ENCODE measurements around the gene LGR4. TPM values are rescaled to one million over a fixed set of nuclear protein-coding genes. Genes with fewer than 3 reads are reported as not detected.

Gene LGR4
- total RNA-seq, 1 experiment from 2014 or later = 33.4 TPM

DNA sequence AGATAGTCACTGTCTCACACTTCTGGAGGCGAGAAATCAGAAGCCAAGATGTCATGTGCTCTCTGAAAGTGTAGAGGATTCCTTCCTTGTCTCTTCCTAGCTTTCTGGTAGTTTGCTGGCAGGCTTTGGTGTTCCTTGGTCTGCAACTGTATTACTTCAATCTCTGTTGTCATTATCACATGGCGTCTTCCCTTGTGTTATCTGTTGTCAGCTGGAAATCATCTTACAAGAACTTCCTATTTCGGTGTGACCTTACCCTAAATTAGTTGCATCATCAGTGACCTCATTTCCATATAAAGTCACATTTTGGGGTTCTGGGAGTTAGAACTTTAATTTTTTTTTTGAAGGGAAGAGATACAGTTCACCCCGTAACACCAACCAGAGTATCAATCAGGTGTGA is 37.3 kb upstream of the LGR4 start:
- no peak for TF ChIP-seq EZH2 (IDR thresholded peaks at IDR 0.05; ENCODE audit: low read depth)
- TF ChIP-seq, protein P1, sequence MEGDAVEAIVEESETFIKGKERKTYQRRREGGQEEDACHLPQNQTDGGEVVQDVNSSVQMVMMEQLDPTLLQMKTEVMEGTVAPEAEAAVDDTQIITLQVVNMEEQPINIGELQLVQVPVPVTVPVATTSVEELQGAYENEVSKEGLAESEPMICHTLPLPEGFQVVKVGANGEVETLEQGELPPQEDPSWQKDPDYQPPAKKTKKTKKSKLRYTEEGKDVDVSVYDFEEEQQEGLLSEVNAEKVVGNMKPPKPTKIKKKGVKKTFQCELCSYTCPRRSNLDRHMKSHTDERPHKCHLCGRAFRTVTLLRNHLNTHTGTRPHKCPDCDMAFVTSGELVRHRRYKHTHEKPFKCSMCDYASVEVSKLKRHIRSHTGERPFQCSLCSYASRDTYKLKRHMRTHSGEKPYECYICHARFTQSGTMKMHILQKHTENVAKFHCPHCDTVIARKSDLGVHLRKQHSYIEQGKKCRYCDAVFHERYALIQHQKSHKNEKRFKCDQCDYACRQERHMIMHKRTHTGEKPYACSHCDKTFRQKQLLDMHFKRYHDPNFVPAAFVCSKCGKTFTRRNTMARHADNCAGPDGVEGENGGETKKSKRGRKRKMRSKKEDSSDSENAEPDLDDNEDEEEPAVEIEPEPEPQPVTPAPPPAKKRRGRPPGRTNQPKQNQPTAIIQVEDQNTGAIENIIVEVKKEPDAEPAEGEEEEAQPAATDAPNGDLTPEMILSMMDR (conservative IDR thresholded peaks at IDR 0.05) = no peak

DNA sequence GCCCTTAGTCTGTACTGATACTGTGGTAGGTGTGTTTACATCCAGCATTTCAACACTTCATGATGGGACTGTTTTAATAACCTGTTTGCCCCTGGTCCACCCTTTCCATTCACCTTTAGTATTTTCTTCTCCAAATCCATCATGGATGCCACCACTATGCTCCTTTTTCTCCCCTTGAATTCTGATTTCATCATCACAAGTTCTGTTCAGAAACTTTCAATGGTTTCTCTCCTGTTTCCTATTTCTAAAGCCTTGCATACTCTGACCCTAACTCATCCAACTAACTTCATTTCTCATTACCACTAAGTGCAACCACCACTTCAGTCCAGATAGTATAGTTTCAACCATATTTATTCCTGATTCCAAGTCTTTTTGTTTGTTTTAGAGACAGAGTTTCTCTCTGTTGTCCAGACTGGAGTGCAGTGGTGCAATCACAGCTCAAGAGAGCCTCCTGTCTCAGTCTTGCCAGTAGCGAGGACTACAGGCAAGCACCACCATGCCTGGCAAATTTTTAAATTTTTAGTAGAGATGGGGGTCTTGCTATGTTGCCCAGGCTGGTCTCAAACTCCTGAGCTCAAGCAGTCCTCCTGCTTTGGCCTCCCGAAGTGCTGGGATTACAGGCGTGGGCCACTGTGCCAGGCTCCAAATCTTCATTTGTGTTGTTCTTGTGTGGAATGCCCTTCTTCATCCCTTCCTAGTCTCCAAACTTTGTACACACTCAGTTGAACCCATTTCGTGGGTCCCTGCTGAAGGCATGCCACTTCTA is 35.1 kb upstream of the LGR4 start:
- no TSS peak for BruUV-seq (replicated peaks)
- ChIA-PET CTCF (no interaction called here), POLR2A (ENCODE audit: unreplicated experiment) (no interaction called here)
- Histone ChIP-seq H4K20me1 (ENCODE audit: insufficient read depth) (no peaks in the 10 kb centered on the region; the same call in 1 of the 2 replicates), H3K9me3 (ENCODE audit: insufficient read depth, low read depth) (no peaks in the 10 kb centered on the region), H3F3A (ENCODE audit: insufficient read depth, low read depth) (no peaks in the 10 kb centered on the region), H3K79me2 (ENCODE audit: low read depth) (peaks cover 48% of the 10 kb centered on the region), H3K27me3 (ENCODE audit: insufficient read depth, low read depth) (no peaks in the 10 kb centered on the region), H3K36me3 (ENCODE audit: low read depth) (no peaks in the 10 kb centered on the region), H2AFZ (peak overlapping the region; percentile 96), H3K4me2 (peak overlapping the region; percentile 92), H3K4me3 (peak overlapping the region; percentile 94), H3K4me1 (replicated peaks; ENCODE audit: insufficient read depth) (peaks cover 8% of the 10 kb centered on the region), H3K27ac (no peak overlapping the region), H3K9me2 (ENCODE audit: insufficient read depth) (no peaks in the 10 kb centered on the region)
- intact Hi-C loops (cut with micrococcal nuclease; ENCODE audit: unreplicated experiment) = loop anchor here (5.0 to 10.0 kb wide), 2 partner anchors 190 to 1837 kb away; no protein-coding TSS in a partner anchor
- TF ChIP-seq EZH2 (IDR thresholded peaks at IDR 0.05; ENCODE audit: low read depth) = no peak
- TF ChIP-seq, protein P1 (conservative IDR thresholded peaks at IDR 0.05) = no peak
- DNase-seq = no peak

More for the DNA sequence above, 37.3 kb upstream of the LGR4 start:
- Histone ChIP-seq H3K27ac (no peak overlapping the region), H4K20me1 (ENCODE audit: insufficient read depth) (no peaks in the 10 kb centered on the region; the same call in 1 of the 2 replicates), H3F3A (ENCODE audit: insufficient read depth, low read depth) (no peaks in the 10 kb centered on the region), H3K9me3 (ENCODE audit: insufficient read depth, low read depth) (no peaks in the 10 kb centered on the region), H3K4me3 (no peak overlapping the region), H3K27me3 (ENCODE audit: insufficient read depth, low read depth) (no peaks in the 10 kb centered on the region), H3K4me1 (replicated peaks; ENCODE audit: insufficient read depth) (peaks cover 8% of the 10 kb centered on the region), H2AFZ (no peak overlapping the region), H3K4me2 (no peak overlapping the region), H3K79me2 (ENCODE audit: low read depth) (peaks cover 27% of the 10 kb centered on the region), H3K9me2 (ENCODE audit: insufficient read depth) (no peaks in the 10 kb centered on the region), H3K36me3 (ENCODE audit: low read depth) (no peaks in the 10 kb centered on the region)
- intact Hi-C loops (cut with micrococcal nuclease; ENCODE audit: unreplicated experiment) = loop anchor here (5.0 to 10.0 kb wide), 2 partner anchors 187 to 1835 kb away; no protein-coding TSS in a partner anchor
- POLR2A ChIA-PET (ENCODE audit: unreplicated experiment) = no interaction called here
- BruUV-seq (replicated peaks) = no TSS peak
- DNase-seq = no peak
- CTCF ChIA-PET = no interaction called here

DNA sequence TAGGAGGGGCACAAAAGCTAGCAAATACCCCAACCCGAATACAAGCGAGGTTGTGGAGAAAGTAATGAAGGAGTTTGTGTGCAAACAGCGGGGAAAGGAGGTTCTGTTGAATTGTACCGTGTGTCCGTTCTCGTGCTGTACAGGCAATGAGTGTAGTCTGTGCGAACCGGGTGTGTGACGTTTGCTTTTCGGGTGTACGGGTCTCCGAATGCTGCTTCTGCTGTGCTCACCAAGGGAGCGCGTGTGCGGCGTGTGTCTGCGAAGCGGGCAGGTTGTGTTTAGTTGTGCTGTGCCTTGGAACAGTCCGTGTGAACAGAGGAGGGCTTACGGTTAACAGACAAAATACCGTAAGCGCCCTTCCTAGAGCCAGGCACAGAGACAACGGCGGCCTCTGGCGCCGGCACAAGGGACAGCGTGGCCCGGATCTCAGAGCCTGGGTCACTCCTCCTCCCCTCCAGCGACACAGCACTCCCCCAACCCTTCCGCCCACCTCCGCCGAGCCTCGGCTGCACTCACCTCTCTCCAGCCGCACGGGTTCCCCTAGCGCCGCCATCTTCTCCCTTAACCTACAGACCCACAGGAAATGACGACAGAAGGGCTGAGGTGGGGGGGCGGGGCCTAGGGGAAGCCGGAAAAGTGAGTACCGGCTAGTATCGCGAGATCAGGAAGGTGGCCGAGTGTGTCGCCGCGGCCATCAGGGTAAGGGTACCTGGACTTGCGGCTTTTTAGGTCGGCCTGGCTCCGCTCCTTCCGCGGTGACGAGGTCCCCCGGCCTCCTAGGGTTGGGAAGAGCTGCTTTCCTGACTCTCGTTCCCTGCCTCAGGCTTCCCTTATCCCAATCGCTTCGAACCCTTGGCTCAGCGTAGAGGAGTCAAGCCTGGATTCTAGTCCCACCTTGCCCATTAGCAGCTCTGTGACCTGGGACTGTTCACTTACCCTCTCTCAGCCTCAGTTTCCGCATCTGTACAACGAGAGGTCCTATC is 33.9 kb upstream of the LGR4 start, which contains the start of gene LIN7C:
TSS of gene LIN7C (minus strand) at position 570 of the 983 bp plus-strand sequence. CDS start at position 553, 17 bp downstream.
- peaks cover 57% of the 10 kb centered on the region for H3K79me2 ChIP-seq (ENCODE audit: low read depth)
- intact Hi-C loops (cut with micrococcal nuclease; ENCODE audit: unreplicated experiment) = loop anchor here (5.0 to 10.0 kb wide), 2 partner anchors 191 to 1838 kb away; no protein-coding TSS in a partner anchor
- ChIA-PET POLR2A (ENCODE audit: unreplicated experiment) (interaction anchor here (0.5 to 0.7 kb wide), 2 partner anchors 146 to 341 kb away, joined by 3 to 5 read pairs; no protein-coding TSS in a partner anchor), CTCF (no interaction called here)
- TF ChIP-seq, protein P1 (conservative IDR thresholded peaks at IDR 0.05) = no peak
- TF ChIP-seq EZH2 (IDR thresholded peaks at IDR 0.05; ENCODE audit: low read depth) = no peak
- no peaks in the 10 kb centered on the region for H3K9me3 ChIP-seq (ENCODE audit: insufficient read depth, low read depth)
- peak within 1 kb of the TSS; percentile 92 for H3K4me2 ChIP-seq
- H3K27ac ChIP-seq = peak within 1 kb of the TSS; percentile 67
- H3K4me3 ChIP-seq = peak within 1 kb of the TSS; percentile 94
- H3K27me3 ChIP-seq (ENCODE audit: insufficient read depth, low read depth) = no peaks in the 10 kb centered on the region
- no peaks in the 10 kb centered on the region for H3K36me3 ChIP-seq (ENCODE audit: low read depth)
- H4K20me1 ChIP-seq (ENCODE audit: insufficient read depth) = peaks cover 9% of the 10 kb centered on the region; the same call in 1 of the 2 replicates
- no peaks in the 10 kb centered on the region for H3F3A ChIP-seq (ENCODE audit: insufficient read depth, low read depth)
- BruUV-seq (replicated peaks) = TSS peak; percentile 55
- peak within 1 kb of the TSS; percentile 96 for H2AFZ ChIP-seq
- no peaks in the 10 kb centered on the region for H3K9me2 ChIP-seq (ENCODE audit: insufficient read depth)
- peak; percentile 79 to 88 for DNase-seq
- peaks cover 8% of the 10 kb centered on the region for H3K4me1 ChIP-seq (replicated peaks; ENCODE audit: insufficient read depth)

All from PC-9 (cell line).